Lower lobe of right lung (tissue), 2 donors: ENCODE data around the gene GALNT12. TPM values are rescaled to one million over a fixed set of nuclear protein-coding genes. Genes with fewer than 3 reads are reported as not detected.

Experiments used
- ATAC-seq, 2 donors: fragments of 200-7000 bp; cut with Tn5 transposase; one replicate each; pipeline ENCODE4 v1.9.1; 2020 to 2022; ENCODE audit warnings: mild to moderate bottlenecking in 2 of 2, moderate library complexity in 2 of 2
- DNase-seq: peaks from one replicate; pipeline ENCODE4 v3.0.0-alpha.2; 2020
- H3K27ac ChIP-seq: fragments of 200-600 bp; one replicate; pipeline ENCODE4 v1.8.0; 2022
- H3K27me3 ChIP-seq: fragments of 200-600 bp; one replicate; pipeline ENCODE4 v1.8.0; 2022; ENCODE audit warnings: low read depth
- H3K36me3 ChIP-seq: fragments of 200-600 bp; one replicate; pipeline ENCODE4 v1.8.0; 2022; ENCODE audit warnings: mild to moderate bottlenecking
- H3K4me1 ChIP-seq: fragments of 200-600 bp; one replicate; pipeline ENCODE4 v1.8.0; 2022
- H3K4me3 ChIP-seq: fragments of 200-600 bp; one replicate; pipeline ENCODE4 v1.8.0; 2022; ENCODE audit warnings: mild to moderate bottlenecking
- H3K9me3 ChIP-seq: fragments of 200-600 bp; one replicate; pipeline ENCODE4 v1.8.0; 2022
- CTCF ChIP-seq: fragments of 200-600 bp; IDR thresholded peaks from one replicate; pipeline ENCODE4 v1.8.0; 2022; ENCODE audit warnings: antibody characterized with exemption, mild to moderate bottlenecking
- intact Hi-C: fragments of 100-400 bp; cut with DNase I; formaldehyde crosslinking; loops from one replicate; pipeline ENCODE4 v1.11.0; 2022
- total RNA-seq: library from RNA; stranded (reverse); fragmentation: NEBNext Ultra II Directional; extraction: Animal tissue kit (Norgen Biotek cat#: 25700); gene quantifications from one replicate; pipeline ENCODE4 v1.2.1, GENCODE V29; 2021
- donor health status: DM: no; HTN: yes; CAD: no; lungs with severe emphysema.

GALNT12 gene
- total RNA-seq, 1 donor from 2014 or later, result 23.2 TPM

- ATAC-seq, result no peak
- no peak for TF ChIP-seq CTCF
- intact Hi-C loops, result no loop called here
- no peak overlapping the region for H3K4me3 ChIP-seq
- H3K27me3 ChIP-seq, result no peaks in the 10 kb centered on the region
- no peak overlapping the region for H3K27ac ChIP-seq
- peaks cover 12% of the 10 kb centered on the region for H3K36me3 ChIP-seq
- DNase-seq, result no peak
- H3K9me3 ChIP-seq, result no peaks in the 10 kb centered on the region
- peaks cover 11% of the 10 kb centered on the region for H3K4me1 ChIP-seq
Measured at GRCh38 chr9:98784831-98785806, 22.4 kb upstream of the GALNT12 start.

- Histone ChIP-seq H3K4me1 (peaks cover 22% of the 10 kb centered on the region), H3K36me3 (peaks cover 14% of the 10 kb centered on the region), H3K4me3 (no peak overlapping the region), H3K9me3 (no peaks in the 10 kb centered on the region), H3K27ac (no peak overlapping the region), H3K27me3 (no peaks in the 10 kb centered on the region)
- TF ChIP-seq CTCF, result no peak
- ATAC-seq (no peak), DNase-seq (no peak)
- intact Hi-C loops, result no loop called here
Measured at GRCh38 chr9:98786750-98787510, 20.5 kb upstream of the GALNT12 start.

- Histone ChIP-seq H3K4me1 (peaks cover 16% of the 10 kb centered on the region), H3K4me3 (no peak overlapping the region), H3K36me3 (peaks cover 8% of the 10 kb centered on the region), H3K9me3 (no peaks in the 10 kb centered on the region), H3K27ac (no peak overlapping the region), H3K27me3 (no peaks in the 10 kb centered on the region)
- intact Hi-C loops, result no loop called here
- ATAC-seq (no peak), DNase-seq (no peak)
- TF ChIP-seq CTCF, result no peak
Measured at GRCh38 chr9:98787766-98788335, 19.6 kb upstream of the GALNT12 start.

- H3K9me3 ChIP-seq, result no peaks in the 10 kb centered on the region
- TF ChIP-seq CTCF, result no peak
- no peak for ATAC-seq
- intact Hi-C loops, result no loop called here
- no peaks in the 10 kb centered on the region for H3K27me3 ChIP-seq
- peaks cover 18% of the 10 kb centered on the region for H3K4me1 ChIP-seq
- no peak overlapping the region for H3K27ac ChIP-seq
- no peak overlapping the region for H3K4me3 ChIP-seq
- peaks cover 8% of the 10 kb centered on the region for H3K36me3 ChIP-seq
- no peak for DNase-seq
Measured at GRCh38 chr9:98789483-98790133, 17.9 kb upstream of the GALNT12 start.
